Lower leg skin (tissue), 3 donors: Measurements from ENCODE around the gene RIOK3.

ENCODE experiments used
- CTCF ChIP-seq, 3 donors: fragments of 450-650 bp; IDR thresholded peaks; one replicate each; pipeline ENCODE4 v1.5.1; 2016; ENCODE audit warnings: antibody characterized with exemption in 3 of 3, mild to moderate bottlenecking in 3 of 3, moderate library complexity in 2 of 3
- POLR2A ChIP-seq, 2 donors: fragments of 450-650 bp; IDR thresholded peaks; one replicate each; pipeline ENCODE4 v1.6.1; 2016 to 2017; ENCODE audit warnings: antibody characterized with exemption in 2 of 2, mild to moderate bottlenecking in 1 of 2, moderate library complexity in 1 of 2

- TF ChIP-seq CTCF (IDR thresholded peaks at IDR 0.05) (no peak), POLR2A (IDR thresholded peaks at IDR 0.05) (no peak)
These were observed 47.5 kb upstream of the RIOK3 start for GRCh38 chr18:23405636-23406035.
